NCI-H1105 treated with DMSO at 0.1 percent for 48 hours (cell line): ENCODE data around the gene TRIM24.

ENCODE experiments used
- DNase-seq: peaks from one replicate; lab custom pipeline; 2025; lab: John Stamatoyannopoulos, UW

Gene TRIM24

DNA sequence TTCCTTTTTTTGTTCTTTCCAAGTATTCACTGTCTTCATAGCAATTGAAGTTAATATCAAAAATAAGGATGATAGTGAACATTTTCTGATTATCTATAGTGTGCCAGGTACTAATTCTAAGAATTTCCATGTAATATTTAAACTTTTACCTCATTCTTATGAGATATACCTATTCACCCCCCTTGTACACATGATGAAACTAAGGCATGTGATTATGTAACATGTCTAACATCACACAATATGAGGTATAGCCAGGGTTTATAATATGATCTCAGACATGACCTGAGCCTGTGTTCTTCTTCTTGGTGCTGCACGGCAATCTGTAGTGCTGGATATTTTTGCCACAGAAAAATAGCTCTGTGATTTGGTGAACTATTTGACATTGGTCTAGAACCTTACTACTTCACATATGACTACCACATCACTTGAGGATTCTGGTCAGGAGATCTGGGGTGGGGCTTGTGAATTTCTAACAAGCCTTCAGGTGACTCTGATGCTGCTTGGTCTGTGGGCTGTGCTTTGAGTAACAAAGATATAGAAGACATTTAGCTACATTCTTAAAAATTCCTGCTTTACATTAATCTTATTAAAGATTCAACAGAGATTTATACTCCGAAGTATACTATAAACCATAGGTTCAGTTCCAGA, 79.1 kb downstream of the TRIM24 start:
- no peak for DNase-seq

DNA sequence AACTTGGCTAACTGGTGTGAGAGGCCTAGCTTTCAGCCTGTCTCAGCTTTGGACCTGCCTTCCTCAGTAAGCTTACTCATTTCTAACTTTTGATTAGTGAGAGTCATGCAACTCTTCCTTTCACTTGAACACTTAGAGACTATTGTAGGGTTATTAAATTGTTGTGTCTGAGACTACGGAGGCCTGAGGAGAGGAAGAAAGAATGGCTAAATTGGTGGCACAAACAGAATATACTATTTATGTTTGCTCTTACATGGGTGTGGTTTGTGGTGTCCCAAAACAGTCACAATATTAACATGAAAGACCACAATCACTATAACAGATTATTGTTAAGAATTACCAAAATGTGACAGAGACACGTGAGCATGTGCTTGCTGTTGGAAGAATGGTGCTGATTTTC, 82.1 kb downstream of the TRIM24 start:
- no peak for DNase-seq

DNA sequence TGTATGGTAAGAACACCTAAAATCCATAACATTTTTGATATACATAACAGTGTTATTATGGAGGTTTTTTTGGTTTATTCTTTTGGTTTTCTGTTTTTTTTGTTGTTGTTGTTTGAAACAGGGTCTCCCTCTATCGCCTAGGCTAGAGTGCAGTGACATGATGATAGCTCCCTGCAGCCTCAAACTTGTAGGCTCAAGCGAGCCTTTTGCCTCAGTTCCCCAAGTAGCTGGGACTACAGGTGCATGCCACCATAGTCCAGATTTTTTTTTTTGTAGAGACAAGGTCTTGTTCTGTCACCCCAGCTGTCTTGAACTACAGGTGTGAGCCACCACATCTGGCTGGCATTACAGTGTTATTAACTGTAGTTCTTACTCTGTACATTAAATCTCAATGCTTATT, 83.7 kb downstream of the TRIM24 start:
- no peak for DNase-seq

DNA sequence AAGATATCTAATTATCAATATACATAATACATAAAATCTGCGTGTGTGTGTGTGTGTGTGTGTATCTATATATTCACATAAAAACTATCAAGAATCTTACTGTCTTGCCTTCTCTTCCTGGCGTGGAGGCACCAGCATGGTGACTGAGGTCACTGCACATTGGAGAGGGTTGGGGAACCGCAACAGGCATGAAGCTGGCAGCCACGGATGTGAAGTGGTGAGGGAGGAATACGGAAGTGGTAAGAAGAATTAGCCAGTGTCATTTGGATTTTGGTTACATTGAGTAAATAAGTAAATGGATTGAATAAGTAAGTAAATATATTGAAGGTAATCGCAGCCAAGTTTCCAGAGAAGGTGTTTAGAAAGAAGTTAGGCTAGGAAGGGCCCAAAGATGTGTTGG, 85.1 kb downstream of the TRIM24 start:
- DNase-seq, result no peak

DNA sequence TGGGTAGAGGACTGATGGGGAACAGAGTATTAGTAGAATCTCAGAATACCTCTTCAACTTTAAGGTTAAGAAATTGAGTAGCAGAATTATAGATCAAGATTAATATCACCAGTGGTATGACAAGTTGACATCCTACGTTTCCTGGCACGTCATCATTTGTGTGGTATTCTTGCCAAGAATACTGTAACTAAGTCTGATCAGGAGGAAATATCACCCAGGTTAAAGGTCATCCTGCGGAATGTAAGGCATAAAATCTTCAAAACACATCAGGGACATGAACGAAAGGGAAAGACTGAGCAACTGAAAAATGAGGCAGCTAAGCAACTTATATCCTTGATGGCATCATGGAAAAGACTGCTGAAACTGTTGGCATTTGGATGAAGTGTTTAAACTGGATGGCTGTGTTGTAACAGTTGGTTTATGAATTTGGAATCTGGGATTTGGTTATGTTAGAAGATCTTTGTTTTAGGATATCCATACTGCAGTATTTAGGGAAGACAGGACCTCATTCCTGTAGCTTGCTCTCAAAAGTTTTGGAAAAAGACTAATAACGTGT, 86.1 kb downstream of the TRIM24 start:
- DNase-seq, result no peak

DNA sequence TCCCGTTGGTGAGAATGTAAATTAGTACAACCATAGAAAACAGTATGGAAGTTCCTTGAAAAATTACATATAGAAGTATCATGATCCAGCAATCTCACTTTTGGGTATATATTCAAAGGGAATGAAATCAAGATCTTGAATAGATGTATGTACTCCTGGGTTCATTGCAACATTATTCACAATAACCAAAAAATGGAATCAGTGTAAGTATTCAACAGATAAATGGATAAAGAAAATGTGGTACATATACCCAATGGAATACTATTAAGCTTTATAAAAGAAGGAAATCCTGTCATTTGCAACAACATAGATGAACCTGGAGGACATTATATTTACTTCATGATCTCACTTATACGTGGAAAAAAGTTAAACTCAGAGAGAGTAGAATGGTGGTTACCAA, 86.8 kb downstream of the TRIM24 start:
- DNase-seq, result no peak

DNA sequence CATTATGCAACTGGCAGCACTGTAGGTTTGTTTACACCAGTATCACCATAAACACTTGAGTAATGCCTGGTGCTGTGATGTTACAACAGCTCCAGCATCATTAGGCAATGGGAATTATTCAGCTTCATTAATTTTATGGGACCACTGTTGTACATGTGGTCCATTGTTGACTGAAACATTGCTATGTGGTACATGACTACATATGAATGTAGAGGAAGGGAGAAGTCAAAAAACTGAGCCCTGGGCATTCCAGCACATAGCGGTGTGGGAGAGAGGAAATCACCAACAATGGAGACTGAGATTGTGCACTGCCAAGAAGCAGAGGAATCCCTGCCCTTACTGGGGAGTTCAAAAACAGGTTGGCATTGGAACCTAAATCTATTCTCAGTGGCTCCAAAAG, 89.0 kb downstream of the TRIM24 start:
- no peak for DNase-seq

DNA sequence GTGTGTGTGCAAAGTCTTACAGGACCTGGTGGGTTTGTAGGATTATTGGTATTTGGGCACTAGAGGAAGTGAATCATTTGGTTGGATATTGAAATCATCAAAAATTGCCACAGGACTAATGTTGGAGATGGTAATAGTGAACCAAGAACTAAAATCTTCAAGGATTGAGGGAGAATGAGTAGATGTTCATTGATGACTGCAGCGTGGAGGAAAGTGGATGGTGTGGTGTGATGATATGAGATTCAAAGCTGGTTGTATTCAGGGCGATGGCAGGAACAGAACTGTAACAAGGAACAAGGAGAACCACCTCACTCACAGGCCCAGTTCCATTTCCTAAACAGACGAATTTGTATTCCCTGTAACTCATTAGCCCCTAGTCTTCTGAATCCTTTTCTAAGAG, 90.3 kb downstream of the TRIM24 start:
- DNase-seq, result no peak

DNA sequence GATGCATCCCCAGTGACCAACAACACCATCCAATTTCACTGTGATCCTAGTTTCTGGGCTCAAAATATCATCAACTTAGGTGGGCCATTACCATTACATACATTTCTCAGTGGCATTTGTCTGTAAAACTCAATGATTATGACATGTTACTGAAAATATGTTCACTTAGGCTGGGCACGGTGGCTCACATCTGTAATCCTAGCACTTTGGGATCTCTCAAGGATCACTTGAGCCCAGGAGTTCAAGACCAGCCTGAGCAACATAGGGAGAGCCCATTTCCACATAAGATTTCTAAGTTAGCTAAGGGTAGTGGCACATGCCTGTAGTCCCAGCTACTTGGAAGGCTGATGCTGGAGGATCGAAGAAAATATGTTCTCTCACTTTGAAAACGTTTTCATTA, 91.0 kb downstream of the TRIM24 start:
- no peak for DNase-seq

DNA sequence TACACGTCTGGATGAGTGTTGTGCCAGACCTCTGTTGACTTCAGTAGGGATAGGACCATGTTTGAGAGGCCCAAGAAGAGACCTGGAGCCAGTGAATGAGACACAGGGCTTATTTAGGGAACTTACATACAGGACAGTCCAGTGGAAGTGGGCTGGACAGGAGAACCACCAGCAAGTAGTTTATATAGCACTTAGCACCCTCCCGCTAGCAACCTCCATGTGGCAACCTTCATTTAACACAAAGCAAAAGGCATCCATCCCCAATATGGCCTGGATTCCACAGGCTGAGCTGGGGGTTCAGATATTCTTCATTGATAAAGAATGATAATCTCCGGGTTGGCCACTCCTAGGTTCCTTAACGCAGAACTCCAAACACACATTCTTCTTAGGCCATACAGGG, 93.7 kb downstream of the TRIM24 start:
- no peak for DNase-seq

DNA sequence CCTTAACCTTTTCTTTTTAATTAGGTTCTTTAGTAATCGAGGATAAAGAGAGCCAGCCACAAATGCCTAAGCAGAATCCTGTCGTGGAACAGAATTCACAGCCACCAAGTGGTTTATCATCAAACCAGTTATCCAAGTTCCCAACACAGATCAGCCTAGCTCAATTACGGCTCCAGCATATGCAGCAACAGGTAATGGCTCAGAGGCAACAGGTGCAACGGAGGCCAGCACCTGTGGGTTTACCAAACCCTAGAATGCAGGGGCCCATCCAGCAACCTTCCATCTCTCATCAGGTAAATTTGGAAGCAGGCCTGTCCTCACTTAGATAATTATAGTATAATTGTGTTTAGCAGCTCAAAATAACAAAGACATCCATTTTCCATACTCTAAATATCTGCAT, 94.6 kb downstream of the TRIM24 start:
- DNase-seq, result no peak

DNA sequence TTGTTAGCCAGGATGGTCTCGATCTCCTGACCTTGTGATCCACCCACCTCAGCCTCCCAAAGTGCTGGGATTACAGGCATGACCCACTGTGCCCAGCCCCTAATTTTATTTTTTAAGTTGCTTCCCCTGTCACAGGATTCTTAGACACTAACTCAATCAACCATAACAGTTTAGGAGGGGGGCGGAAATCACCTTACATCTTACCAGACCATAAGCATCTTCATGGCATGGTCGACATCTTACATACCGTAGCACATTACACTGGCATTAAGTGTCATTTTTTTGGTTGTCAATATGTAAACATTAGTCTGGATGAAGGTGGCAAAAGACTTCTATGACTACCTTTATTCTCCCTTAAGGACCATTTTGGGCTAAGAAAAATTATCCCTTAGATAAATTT, 95.6 kb downstream of the TRIM24 start:
- DNase-seq, result no peak

DNA sequence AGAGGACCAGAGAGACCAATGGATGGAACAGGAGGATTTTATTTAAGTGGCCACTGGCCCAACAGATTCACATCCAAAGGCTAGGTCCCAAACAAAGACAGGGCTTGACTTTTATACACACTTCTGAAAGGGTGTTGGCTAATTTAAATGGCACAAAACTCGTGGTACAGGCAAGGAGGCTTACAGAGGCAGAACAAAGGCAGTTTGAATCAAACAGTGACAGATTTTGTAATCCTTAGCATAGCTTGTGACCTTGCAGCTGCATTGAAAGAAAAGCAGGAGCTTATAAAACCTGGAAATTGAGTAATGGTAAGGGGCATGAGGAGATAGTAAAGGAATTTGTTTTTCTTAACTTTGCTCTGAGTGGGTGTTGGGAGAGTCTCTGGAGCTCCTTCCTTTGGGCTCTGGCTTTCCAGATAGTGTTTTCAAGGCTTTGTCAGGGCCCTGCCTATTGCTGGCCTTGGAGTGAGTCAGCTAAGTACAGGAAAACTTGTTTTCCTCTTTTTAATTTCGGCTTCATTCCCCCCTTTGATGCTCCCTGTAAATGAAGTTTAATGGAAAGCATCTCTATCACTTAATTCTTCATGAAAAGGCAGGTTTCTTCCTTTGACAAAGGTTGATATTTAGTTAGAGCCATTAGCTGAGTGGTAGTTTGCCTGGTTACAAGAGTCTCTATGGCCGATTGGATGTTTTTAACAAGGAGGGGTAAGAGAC, 96.9 kb downstream of the TRIM24 start:
- DNase-seq, result no peak

DNA sequence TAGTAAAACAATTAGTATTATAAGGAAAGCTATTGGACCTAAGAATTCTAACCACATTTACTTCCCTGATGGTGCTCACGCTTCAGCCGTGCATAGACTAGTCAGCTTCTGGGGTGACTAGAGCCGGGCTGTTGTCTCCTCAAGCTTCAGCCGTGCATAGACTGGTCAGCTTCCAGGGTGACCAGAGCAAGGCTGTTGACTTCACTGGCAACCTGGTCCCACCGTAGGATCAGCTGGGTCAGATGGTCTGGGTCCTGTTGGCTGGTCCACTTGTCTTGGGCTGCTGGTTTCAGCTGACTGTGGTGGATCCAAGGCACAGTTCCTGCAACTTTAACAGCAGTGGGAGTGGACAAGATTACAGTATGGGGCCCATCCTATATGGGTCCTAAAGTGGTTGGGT, 99.4 kb downstream of the TRIM24 start:
- DNase-seq, result no peak

DNA sequence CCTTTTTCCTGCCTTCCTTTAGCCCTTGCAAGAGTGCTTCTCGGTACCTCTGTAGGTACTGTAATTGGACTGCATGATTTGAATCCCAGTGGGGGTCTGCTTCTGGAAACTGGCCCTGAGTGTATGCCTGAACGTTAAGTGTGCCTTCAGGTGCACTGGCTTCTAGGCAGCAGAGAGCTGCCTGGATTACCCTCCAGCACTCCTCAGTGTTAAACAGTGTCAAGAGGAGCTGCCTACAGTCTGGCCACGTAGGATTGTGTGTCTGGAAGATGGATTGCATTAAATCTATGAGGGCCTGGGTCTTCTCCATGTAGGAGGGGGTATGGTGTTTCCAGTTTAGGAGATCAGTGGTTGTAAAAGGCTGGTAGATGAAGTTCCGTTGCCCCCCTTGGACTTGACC, 103.7 kb downstream of the TRIM24 start:
- DNase-seq, result no peak

DNA sequence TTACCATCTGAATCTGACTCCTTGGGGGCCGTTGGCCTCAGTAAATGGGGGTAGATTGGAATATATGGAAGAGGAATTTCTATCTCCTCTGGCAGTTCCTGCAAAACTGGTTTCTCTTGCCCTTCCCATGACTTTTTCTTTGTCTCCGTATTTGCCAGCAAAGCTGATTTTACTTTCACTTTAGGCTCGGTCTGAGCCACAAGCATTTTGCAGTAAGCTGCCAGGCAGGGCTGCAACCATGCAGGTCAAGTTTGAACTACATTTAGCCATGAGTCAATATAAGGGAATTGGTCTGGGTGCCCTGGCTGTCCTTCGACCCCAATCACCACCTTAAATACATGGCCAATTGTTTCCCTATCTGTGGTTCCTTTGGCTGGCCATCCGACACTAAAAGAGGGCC, 104.3 kb downstream of the TRIM24 start:
- DNase-seq, result no peak

DNA sequence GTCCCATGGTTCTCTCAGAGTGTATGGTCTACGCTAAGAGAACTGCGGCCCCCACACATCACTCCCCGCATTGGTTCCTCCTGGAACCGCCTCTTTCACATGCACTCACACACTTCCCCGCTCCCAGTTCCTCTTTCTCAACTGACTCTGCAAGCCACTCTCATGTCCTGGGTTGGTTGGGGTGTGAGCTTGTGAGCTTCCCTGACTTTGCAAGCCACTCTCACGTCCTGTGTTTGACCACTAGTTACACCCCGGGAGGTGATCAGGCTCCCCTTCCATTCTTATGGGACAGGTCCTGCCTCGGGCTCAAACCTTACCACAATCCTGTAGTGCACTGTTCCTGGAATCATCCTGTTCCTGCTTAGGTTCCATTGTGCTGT, 105.0 kb downstream of the TRIM24 start:
- no peak for DNase-seq

DNA sequence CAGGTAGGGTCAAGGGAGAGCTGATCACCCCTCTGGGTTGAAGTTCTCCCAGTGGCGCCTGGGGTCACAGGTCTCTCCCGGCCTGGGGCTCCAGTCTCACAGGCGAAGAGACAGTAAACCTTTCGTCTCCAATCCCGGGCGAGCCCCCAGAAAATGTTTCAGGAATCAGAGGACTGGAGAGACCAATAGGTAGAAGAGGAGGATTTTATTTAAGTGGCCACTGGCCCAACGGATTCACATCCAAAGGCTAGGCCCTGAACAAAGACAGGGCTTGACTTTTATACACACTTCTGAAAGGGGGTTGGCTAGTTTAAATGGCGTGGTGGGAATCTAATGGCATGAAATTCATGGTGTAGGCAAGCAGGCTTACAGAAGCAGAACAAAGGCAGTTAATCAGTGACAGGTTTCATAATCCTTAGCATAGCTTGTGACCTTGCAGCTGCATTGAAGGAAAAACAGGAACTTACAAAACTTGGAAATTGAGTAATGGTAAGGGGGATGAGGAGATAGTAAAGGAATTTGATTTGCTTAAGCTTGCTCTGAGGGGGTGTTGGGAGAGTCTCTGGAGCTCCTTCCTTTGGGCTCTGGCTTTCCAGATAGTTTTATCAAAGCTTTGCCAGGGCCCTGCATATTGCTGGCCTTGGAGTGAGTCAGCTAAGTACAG, 105.5 kb downstream of the TRIM24 start:
- DNase-seq, result no peak

DNA sequence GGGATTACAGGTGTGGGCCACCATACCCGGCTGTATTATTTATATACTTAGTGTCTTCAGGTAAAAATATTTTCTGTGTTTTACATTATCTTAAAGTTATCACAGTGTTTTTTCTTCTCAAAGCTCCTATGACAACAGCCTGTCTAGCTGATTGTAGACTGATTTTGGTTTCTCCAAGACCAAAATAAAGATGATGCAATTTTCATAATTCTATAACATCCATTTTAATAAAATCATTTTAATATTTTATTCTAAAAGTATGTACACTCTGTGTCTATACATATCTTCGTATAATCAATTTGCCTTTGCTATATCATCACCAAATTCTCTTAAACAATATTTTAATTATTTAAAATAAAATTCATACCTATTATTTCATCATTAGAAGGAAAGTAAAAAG, 108.6 kb downstream of the TRIM24 start:
- DNase-seq, result no peak

DNA sequence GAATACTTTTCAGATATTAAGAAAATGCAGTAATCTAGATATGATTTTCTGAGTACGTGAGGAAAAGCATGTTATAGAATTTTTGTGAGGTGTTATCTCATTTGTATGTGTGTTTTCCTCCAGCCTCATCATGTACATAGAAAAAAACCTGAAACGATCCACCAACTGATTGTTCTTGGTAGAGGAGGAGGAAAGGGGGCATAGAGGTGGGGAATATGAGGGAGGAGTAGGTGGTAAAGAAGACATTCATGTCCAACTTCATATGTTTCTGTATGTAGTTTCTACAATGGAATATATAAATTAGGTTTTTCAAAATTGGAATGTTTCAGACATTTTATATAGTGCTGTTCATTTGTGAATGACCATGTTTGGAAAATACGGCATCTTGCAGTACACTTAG, 109.4 kb downstream of the TRIM24 start:
- no peak for DNase-seq

DNA sequence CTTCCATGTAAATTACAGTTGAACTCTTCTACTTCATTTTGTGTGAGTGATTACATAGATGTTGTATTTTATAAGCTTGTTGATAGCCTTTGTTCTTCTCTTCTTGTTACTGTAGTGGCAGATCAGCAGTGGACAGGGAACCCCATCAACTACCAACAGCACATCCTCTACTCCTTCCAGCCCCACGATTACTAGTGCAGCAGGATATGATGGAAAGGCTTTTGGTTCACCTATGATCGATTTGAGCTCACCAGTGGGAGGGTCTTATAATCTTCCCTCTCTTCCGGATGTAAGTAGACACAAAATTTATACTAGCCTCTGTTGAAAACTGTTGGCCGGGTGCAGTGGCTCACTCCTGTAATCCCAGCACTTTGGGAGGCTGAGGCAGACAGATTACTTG, 110.7 kb downstream of the TRIM24 start:
- no peak for DNase-seq

DNA sequence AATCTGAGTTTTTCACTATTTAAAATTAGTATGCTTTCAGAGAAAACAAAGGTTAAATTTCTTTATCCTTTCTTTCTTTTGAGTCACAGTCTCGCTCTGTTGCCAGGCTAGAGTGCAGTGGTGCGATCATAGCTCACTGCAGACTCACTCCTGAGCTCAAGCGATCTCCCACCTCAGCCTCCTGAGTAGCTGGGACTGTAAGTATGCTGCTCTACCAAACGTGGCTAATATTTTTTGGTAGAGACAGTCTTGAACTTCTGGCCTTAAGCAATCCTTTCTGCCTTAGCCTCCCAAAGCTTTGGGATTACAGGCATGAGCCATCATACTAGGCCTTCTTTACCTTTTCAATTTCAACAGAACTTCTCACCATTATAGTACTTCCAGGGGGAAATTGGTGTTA, 113.7 kb downstream of the TRIM24 start:
- no peak for DNase-seq

DNA sequence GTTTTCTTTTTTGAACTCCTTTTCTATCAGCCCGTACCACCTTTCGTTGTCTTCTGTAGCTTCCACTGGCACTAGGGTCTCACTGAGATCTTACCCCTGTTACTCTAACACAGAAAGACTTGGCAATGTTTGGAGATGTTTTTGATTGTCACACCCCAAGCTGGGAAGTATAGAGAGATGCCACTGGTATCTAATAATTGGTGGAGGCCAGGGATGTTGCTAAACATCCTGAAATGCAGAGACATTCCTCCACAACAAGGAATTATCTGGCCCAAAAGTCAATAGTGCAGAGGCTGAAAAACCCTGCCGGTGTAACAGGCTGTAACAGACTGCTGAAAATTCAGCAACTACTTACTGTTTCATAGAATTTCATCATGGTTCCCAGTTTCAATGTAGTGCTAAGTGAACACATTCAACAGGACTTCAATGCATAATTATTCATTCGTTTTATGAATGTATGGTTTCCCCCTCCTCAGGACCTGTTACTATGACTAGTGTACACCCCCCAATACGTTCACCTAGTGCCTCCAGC, 115.9 kb downstream of the TRIM24 start:
- no peak for DNase-seq
